ENCODE results near the gene FOXO1.

The FOXO1 gene

DNA sequence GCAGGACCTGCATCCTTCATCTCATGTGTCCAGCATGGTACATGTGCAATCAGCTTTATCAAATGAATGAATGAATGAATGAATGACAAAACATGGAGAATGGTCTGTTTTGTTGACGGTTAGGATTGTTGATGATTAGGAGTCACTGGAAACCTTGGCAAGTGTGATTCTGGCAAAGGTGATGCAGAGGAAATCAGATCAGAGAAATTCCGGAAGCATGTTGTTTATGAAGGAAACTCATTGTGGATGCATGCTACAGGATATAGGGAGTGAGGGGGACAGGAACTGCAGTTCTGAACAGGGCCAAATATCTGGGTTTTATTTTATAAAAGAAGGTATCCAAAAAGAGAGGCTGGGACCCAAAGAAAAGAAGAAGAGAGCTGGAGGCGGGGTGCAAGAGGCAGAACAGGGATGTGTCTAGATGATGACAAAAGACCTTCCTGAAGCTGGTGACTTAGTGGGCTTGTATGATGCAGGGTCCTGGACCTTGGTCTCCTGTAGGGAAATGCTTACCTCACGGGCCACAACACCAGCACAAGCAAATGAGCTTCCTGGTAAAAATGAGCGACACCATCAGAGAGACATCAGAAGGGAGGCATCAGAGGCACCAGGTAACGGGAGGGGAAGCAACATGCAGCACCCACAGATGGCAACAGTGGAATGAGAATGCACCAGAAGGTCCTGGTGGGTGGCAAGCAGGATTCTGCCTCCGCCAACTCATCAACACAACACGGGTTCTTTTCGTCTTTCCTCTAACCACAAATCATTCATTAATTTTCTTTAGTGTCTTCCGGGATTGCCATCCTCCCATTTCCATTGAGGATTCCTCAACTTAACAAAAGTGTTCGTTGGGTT, 159.6 kb downstream of the FOXO1 start:
- Histone ChIP-seq H3K36me3 (ENCODE audit: insufficient read depth, insufficient read length, low read length) (no peaks in the 10 kb centered on the region), H3K27me3 (ENCODE audit: insufficient read depth, insufficient read length) (no peaks in the 10 kb centered on the region), H3K9ac (ENCODE audit: insufficient read length, low read depth) (no peak overlapping the region), H3K4me3 (ENCODE audit: insufficient read length, low read depth) (no peak overlapping the region), H3K4me1 (ENCODE audit: insufficient read depth, insufficient read length) (no peaks in the 10 kb centered on the region), H3K9me3 (ENCODE audit: insufficient read depth, low read length) (no peaks in the 10 kb centered on the region)
- DNase-seq (ENCODE audit: low read depth, low spot score): no peak
- TF ChIP-seq ZNF274 (IDR thresholded peaks at IDR 0.05; ENCODE audit: low read depth, low read length): no peak
- no peak for TF ChIP-seq YY1 (IDR thresholded peaks at IDR 0.05; ENCODE audit: insufficient read depth, insufficient read length)
- no peak for TF ChIP-seq SUZ12 (IDR thresholded peaks at IDR 0.05; ENCODE audit: extremely low read depth, insufficient read depth, insufficient read length)
